ENCODE results near the gene CFAP410.
"Not testable (repeated sequence)": the region's sequence is repeated elsewhere in the genome, so short reads cannot be mapped to it uniquely, and the experiment has no call there.

CFAP410 gene

DNA sequence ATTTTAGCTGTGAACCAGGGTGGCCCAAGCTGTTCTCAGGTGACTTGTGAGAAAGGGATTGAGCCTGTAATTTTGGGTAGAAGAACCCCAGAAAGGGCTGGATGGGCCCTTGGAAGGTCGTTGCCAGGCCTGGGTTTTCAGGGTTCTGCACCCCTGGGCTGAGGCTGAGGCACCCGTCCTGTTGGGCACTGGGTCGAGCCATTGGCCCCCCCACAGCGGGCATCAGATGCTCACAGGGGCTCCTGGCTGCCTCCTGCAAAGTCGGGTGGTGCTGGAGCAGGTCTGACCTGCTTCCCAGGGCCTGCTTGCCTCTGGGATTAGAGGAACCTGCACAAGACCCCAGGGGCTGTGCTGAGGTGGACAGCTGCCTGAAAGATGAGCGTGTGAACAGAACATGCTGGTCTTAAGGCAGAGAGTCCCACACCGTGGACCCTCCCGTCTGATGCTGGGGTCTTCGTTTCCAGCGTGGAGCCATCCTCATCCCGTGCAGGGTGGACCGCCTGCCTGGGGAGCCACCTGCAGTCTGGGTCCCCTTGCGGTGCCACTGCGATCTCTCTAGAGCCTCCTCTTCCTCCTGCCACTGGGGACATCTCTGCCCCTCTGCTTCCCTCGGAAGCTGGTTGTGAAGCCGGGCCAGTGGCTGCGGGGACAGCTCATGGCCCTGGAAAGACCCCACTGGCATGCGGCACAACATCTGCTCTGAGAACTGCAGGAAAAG, 12.5 kb upstream of the CFAP410 start:
- in situ Hi-C loops (cut with MboI; ENCODE audit: low sequenced_read_pairs) = no loop called here

DNA sequence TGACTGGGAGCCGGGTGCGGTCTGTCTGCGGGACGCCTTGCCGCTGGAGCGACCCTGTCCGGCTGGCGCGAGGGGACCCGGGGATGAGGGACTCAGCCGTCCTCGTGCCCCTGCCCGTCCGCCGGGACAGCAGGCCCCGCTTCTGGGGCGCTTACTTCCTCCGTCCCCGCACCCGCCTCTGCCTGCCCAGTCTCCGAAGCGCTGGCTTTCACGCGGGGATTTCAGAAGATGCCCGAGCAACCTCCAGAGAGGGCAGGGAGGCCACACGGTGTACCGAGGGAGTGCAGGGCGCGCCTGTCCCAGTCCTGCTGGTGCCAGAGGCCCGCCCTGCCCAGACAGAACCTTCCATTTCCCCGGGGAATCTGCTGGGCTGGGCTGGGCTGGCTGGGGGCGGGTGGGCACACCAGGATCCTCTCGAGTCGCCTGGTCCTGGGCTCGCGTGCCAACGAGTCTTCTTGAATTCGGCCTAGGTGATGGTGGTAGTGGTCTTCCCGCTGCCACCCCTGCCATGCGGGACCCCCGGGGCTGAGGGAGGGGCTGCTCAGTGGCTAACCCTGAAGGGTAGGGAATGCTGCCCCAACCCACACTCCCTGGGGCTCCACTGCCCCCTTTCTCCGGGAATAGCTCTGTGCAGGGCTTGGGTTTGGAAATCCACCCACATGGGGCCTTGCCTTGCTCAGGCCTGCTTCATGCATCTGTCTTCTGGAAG, 11.7 kb upstream of the CFAP410 start:
- in situ Hi-C loops (cut with MboI; ENCODE audit: low sequenced_read_pairs) = no loop called here

DNA sequence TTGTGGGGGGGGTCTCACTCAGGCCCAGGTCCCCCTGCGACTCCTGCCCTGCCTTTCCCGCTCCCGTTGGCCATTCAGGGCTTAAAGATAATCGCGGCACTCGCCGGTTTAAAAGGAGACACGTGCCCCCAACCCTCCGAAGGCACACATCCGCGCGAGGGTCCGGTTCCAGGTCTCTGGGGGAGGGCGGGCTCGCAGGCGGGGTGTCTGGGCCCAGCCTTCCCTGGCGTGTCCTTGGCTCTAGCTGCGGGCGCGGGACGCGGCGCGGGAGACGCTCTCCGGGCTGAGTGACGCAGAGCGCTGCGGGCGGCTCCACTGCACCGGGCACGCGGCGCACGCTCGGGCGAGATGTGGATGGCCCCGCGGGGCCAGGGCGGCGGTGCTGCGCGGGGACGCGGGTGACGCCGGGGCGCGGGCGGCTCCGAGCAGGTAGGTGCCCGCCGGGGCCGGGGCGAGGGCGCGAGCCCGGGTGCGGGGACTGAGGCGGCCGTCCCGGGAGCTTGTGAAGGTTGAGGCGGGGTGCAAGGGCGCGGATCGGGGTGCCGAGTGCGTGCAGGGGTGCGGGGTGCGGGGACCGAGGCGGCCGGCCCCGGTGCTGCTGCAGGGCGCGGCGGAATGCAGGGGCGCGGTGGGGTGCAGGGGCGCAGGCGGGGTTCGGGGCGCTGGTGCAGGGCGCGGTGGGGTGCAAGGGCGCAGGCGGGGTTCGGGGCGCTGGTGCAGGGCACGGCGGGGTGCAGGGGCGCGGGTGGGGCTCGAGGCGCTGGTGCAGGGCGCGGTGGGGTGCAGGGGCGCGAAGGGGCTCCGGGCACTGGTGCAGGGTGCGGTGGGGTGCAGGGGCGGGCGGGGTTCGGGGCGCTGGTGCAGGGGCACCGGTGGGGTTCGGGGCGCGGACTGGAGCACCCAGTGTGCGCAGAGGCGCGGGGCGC, 10.9 kb upstream of the CFAP410 start:
- in situ Hi-C loops (cut with MboI; ENCODE audit: low sequenced_read_pairs) = no loop called here

DNA sequence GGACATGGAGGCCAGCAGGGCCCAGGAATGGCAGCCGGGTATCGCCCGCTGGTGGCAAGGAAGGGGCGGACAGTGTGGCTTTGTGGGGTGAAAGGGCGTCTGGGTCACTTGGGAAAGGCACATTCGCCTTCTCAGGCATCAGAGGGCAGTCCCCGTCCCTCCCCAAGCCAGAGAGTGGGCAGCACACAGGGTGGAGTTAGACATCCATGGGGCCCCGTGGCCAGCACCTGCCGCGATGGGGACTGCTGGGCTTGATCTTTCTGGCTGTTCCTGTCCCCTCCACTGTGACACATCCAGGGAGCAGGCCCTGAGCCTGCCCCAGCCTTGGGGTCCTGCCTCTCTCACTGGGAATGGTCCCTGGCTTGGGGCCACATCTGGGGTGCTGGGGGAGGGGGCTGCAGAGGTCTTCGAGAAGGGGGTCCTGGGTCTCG, 10.2 kb upstream of the CFAP410 start:
- in situ Hi-C loops (cut with MboI; ENCODE audit: low sequenced_read_pairs) = no loop called here

GRCh38 chr21:44348861-44349260, 9.7 kb upstream of the CFAP410 start:
- in situ Hi-C loops (cut with MboI; ENCODE audit: low sequenced_read_pairs) = no loop called here

- in situ Hi-C loops (cut with MboI; ENCODE audit: low sequenced_read_pairs) = no loop called here
Observed at GRCh38 chr21:44347911-44348451, 8.8 kb upstream of the CFAP410 start.

GRCh38 chr21:44345495-44345894, 6.3 kb upstream of the CFAP410 start:
- in situ Hi-C loops (cut with MboI; ENCODE audit: low sequenced_read_pairs) = no loop called here

DNA sequence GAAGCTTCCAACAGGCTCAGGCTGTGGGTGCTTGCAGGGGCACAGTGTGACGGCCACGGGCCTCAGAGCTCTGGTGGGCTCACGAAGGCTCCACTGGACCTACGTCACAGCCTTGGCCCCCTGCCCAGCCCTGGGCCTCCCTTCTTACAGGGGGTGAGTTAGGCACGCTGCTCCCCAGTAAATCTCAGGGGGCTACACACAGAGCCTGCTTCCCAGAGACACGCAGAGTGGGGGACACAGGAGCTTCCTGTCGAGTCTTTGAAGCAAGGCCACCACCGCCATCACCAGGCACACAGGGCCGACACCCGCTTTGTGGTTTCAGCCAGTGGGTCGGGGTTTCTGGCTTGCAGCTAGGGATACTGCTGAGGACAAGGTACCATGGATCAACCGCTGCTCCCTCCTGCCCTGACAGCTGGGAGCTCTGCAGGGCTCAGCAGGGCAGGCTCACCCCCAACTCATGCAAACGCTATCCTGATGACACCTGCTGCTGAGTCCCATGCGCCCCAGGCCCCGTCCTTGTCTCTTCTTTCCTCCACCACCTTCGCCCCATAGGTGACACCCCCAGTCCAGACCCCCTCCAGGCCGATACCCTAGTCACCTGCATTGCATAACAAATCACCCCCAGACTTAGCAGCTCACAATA, 5.5 kb upstream of the CFAP410 start:
- in situ Hi-C loops (cut with MboI; ENCODE audit: low sequenced_read_pairs) = no loop called here

DNA sequence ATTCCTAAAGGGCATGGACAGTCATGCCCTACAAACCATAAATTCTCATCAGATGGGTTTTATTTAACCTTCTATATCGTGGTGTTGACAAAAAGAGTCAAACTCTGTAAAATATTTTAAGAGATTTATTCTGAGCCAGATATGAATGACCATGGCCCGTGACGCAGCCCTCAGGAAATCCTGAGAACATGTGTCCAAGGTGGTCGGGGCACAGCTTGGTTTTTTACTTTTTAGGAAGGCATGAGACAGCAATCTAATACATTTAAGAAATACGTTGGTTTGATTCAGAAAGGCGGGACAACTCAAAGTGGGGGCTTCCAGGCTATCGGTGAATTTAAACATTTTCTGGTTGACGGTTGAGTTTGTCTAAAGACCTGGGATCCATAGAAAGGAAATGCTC, 3.8 kb upstream of the CFAP410 start:
- in situ Hi-C loops (cut with MboI; ENCODE audit: low sequenced_read_pairs) = not testable (repeated sequence)

DNA sequence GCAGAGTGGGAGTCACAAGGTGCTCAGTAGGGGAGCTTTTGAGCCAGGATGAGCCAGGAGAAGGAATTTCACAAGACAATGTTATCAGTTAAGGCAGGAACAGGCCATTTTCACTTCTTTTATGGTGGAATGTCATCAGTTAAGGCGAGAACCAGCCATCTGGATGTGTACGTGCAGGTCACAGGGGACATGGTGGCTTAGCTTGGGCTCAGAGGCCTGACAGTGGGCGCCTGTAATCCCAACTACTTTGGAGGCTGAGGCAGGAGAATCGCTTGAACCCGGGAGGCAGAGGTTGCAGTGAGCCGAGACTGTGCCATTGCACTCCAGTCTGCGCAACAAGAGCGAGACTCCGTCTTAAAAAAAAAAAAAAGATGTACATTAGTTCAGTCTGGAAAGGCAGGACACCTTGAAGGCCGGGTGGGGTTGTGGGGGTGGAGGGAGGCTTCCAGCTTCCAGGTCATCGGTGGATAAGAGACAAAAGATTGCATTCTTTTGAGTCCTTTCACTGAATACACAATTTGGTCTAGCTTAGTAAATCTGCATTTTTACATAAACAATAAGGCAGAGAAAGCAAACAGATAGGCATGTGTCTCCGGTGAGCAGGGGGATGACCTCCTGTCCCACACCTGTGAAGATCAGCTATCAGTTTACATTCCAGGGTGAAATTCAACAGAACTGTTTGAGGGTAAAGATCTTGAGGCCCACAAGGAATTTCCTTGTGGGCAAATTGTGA, 2.7 kb upstream of the CFAP410 start:
- in situ Hi-C loops (cut with MboI; ENCODE audit: low sequenced_read_pairs) = not testable (repeated sequence)

GRCh38 chr21:44337941-44338895, 972 bp downstream of the CFAP410 start:
- in situ Hi-C loops (cut with MboI; ENCODE audit: low sequenced_read_pairs) = no loop called here

DNA sequence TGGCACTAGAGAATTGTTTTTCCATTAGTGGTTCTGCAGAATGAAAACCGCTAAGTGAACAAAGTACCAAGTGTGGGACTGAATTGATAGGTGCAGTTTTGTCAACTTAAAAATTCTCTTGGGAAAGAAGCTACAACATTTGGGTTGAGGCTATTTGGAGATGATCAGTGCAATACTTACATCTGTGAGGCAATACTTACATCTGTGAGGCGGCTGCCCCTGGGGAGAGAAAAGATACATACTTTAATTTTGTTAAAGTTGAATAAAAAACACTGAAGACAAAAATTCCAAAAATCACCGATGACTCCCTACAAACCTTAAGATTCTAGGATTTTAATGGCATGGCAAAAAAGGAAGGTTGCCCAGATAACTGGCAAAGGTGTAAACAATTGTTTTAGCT, 1.7 kb downstream of the CFAP410 start:
- in situ Hi-C loops (cut with MboI; ENCODE audit: low sequenced_read_pairs) = no loop called here

- in situ Hi-C loops (cut with MboI; ENCODE audit: low sequenced_read_pairs) = no loop called here
Observed at GRCh38 chr21:44335266-44336059, 3.7 kb downstream of the CFAP410 start.

- in situ Hi-C loops (cut with MboI; ENCODE audit: low sequenced_read_pairs) = no loop called here
Observed at GRCh38 chr21:44334329-44335030, 4.7 kb downstream of the CFAP410 start.

GRCh38 chr21:44333509-44334328, 5.5 kb downstream of the CFAP410 start:
- in situ Hi-C loops (cut with MboI; ENCODE audit: low sequenced_read_pairs) = no loop called here

DNA sequence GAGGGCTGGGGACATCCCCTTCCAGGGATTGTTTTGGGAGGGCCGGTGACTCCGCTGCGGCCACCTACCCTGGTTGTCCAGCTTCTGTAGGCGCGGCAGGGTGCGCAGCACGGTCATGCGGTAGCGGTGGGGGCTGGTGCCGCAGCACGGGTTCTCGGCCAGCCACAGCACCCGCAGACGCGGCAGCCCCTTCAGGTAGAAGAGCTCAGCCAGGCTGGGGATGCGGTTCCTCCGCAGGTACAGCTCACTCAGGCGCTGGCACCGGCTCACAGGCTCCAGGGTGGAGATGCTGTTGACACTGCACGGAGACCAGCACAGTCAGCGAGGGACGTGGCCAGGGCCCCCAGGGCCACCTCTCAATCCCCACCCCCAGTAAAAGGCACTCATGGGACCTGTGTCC, 6.2 kb downstream of the CFAP410 start:
- in situ Hi-C loops (cut with MboI; ENCODE audit: low sequenced_read_pairs) = no loop called here

DNA sequence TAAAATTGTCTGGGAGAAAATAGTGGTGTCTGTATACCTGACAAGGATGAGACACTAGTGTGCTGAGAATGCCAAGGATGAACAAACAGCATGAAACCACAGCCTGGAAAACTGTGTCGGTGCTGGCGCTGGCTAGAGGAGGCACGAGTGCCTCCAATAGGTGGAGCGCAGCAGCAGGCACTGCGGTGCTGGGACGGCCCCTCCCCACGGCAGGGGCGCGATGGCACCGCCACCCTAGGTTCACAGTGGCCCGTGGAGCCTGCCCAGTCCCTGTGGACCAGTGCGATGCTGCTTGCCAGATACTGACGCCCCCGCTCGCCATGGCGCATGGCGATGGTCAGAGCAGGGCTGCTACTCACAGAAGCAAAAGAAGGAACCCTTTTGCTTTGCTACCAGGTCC, 6.8 kb downstream of the CFAP410 start:
- in situ Hi-C loops (cut with MboI; ENCODE audit: low sequenced_read_pairs) = no loop called here
